ENCODE measurements around the gene RASIP1.

DNA sequence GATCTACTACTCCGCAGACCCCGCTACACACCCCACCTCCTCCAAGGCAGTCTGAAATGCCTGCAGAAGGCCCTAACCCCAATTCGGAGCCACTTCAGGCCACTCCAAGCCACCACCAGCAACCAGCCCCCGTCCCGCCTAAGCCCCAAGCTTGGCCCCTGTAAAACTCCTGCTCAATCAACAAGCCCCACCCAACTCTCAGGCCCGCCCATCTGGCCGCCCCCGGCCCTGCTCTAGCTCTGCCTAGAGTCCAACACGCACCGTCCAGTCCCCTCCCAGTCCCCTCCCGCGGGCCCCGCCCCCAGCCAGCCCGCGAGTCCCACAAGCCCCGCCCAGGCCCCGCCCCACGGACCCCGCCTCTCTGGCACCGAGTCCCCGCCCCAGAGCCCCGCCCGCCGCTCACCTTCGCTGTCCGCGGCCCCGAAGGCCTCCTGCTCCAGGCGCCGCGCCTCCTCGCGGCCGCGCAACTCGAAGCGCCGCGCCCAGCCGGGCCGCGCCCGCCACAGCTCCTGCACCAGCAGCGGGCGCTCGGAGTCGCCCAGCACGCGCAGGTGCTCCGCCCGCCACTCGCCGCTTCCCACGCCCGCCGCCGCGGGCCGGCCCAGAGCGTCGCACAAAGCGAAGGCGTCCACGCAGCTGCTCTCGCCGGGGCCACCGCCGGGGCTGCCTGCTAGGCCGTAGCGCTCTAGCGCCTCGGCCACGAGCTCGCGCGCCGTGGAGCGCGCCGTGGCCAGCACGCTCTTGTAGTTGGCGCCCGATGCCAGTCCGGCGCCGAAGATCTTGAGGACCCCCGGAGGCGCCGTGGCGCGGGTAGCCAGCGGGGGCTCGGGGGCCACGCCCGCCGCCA is 1.6 kb downstream of the RASIP1 start:
- TF ChIP-seq POLR2A (IDR thresholded peaks at IDR 0.05; ENCODE audit: low read depth, low read length) = no peak
- TF ChIP-seq POLR2AphosphoS5 (IDR thresholded peaks at IDR 0.05; ENCODE audit: low read depth, low read length) = no peak
- TF ChIP-seq TAF1 (IDR thresholded peaks at IDR 0.05; ENCODE audit: borderline replicate concordance, low read depth, low read length) = no peak

Data from GM12892 (cell line).